UCSD-AML1 (cell line): ENCODE results near the gene AKR1C1.
"Not testable (repeated sequence)": the region's sequence is repeated elsewhere in the genome, so short reads cannot be mapped to it uniquely, and the experiment has no call there.

Source experiments
- DNase-seq: peaks from one replicate; lab custom pipeline; 2025; ENCODE audit not compliant: unreplicated experiment; lab: John Stamatoyannopoulos, UW

The AKR1C1 gene

DNA sequence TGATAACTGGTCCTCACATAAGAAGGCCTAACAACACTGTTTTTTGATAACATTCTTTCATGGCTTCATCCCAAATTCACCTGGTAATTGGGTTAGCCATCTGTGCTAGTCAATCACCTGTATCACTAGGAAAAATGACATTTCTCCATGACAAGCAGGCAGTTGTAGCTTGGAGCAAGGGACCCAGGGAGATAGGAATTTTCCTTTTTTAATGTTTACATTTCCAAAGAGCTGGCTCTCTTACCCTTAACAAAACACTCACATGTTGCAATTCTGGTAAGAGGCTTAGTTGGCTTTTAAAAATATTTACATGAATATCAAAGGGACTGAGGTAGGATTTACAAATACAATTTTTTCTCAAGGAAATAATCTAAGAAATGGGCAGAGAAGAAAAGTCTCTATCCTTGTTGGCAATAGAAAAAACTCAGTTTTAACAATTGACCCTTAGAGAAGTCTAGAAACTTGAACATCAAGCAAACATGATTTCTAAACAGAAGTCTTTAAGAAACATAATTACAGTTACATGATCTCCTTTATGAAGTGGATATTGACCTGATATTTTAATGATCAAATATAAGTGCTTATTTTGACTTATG, 16.1 kb upstream of the AKR1C1 start:
- DNase-seq: no peak

DNA sequence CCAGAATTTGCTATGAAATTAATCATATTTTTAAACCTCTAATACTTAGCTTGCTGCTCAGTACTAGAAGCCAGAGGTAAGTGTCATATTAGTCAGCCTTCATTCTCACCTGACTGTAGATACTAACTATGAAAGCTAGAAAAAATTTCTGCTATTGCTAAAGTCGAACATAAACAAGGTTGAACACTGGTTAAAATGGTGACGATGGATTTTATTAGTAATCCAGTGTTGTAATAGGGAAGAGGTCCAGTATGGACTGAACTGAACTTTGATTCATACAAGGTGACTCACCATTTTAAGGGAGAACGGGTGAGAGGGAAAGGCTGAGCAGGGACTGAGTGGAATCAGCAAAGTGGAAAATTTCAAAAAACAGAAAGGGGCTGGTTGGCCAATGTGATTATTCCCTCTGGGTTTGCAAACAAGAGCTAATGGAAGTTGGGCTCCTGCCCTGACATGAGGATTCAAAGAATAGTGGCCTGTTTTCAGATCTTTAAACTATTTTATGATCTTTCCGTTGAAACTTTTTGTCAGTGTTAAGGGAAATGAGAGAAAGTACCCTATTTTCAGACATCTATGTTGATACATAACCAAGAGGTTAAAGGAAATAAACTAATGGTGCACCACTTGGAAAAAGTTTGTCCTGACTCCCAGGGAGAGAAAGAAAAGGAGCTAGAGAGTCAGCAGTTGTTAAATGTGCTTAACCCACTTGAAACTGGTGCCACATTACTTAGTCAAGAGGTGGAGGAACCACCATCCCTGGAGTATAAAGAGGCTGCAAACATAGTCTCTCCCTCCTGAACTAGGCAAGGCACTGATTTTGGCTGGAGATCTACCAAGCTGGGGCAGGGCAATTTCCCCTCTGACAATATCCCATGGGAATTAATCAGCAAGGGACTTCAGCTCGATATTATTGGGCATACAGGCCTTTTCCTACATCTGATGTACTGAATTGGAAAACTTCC, 15.3 kb upstream of the AKR1C1 start:
- no peak for DNase-seq

DNA sequence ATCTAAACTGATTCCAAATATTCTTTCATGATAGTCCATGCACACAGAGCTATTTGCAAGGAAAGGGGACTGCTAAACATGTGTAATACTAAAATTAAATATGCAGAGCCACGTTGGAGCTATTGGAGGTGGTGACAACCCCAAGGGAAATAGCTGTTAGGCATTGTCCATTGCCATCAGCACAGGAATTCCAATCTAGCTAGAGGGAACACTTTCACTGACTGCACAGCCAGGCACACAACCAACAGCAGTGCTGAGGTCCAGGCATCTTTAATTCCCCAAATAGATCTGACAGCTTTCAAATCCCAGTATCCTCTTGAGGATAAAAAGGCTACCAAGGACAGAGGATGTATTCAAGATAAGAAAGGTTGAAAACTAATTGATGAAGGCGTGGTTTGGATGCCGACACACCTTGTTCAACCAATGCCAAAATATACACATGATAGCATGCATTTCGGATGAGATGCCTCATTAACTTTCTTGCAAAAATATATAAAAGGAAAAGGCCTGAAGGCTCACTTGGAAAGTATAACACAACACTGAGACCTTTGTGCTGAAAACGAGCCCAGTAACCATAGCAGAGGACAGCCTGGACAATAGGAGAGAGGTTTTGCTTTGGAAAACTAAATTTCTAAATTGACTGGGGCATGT, 11.6 kb upstream of the AKR1C1 start:
- DNase-seq: not testable (repeated sequence)

DNA sequence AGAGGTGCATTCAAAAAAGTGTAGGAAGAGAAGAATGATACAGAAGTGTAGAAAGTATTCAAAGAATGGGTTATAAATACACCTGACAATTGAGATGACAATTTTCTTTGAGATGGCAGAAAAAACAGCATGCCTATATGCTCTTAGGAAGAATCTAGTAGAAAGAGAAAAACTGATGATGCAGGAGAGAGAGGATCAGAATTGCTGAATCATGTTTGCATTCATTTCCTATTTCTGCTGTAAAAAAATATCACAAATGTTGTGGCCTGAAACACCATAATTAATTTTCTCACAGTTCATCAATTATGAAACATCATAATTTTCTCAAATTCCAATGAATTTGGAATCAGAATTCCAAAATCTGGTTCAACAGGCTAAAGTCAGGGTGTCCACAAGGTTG, 9.8 kb upstream of the AKR1C1 start:
- no peak for DNase-seq

DNA sequence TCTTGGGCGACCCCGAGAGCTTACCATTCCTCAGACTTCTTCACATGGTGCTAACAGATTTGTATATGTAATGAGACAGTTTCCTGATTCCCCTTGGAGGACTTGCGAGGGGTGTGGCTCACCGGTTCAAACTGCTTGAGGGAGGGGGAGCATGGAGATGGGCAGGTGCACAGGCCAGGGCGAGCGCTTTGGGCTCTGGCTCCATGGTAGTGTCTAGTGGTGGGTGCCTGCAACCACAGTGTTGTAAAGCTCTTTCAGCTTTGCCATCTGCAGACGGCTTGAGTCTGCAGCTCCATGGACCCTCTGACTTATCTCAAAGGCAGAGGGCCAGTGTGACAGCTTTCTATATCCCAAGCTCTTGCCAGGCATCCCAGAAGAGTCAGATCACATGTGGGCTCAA, 7.1 kb upstream of the AKR1C1 start:
- DNase-seq: not testable (repeated sequence)

DNA sequence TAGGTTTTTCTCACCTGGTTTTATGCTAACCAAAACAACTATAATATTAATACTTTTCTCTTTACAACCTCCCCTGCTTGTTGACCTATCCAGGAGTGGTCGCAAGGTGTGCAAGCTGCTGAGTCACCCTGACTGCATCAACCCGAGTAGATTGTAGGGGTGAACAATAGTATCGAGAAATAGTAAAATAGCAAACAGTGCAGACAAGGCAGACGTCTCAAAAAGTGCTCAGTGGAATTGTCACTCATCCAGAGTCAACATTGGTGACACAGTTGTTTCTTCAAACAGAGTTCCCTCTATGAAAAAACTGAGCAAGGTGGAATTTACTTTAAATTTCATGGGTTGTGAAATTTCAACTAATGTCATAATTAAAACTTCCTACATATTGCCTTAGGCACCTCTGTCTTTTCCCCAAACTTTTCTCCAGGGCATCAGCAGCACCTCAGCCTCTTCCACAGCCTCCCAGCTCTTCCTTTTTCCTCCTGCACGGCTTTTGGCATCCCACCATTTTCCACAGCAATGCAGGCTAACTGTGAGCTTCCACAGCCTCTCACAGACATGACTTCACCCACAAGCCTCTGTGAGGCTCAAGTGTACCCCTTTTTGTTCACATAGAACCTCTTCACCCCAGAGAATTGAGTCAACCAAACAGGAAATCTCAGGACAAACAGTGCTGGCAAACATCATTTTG, 6.1 kb upstream of the AKR1C1 start:
- DNase-seq: not testable (repeated sequence)

DNA sequence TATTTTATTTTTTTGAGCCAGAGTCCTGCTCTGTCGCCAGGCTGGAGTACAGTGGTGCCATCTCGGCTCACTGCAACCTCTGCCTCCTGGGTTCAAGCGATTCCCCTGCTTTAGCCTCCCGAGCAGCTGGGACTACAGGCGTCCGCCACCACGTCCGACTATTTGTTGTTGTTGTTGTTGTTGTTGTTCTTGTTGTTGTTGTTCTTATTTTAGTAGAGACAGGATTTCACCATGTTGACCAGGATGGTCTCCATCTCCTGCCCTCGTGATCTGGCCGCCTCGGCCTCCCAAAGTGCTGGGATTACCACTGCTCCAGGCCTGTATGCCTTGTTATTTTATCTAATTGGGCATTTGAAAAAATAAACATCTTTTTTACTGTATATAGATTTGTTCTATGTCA, 1.7 kb upstream of the AKR1C1 start:
- not testable (repeated sequence) for DNase-seq

DNA sequence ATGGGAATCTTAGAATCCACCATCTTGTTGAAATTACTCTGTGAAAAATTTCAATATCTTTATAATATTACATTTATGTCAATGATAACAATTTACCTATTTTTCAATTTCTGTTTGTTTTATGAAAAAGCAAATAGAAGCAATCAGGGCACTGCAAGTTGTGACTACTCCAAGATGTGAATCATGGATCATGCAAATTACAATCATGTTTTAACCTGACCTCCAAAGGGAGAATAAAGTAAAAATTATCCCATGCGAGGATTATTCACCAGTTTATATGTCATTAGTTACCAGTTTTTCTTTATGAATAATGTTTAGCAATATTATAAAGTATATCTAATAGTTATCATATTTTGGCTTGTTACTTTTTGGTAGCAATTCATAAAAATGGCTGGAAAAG, 907 bp upstream of the AKR1C1 start:
- not testable (repeated sequence) for DNase-seq

DNA sequence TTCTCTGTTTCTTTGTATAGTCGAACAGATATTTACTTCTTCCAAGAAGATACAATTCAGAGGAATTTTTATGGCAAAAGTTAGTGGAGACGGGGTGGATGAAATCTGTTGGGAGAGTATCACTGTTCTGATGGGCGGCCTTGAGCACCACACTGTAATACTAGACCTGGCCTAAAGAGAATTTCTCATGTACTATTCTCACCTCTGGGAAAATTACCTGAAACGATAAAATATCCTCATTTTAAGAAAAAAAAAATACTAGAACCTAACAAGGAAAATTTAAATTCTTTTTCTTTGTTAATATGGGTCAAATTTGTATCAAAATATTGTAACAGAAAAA, 570 bp downstream of the AKR1C1 start:
- not testable (repeated sequence) for DNase-seq

DNA sequence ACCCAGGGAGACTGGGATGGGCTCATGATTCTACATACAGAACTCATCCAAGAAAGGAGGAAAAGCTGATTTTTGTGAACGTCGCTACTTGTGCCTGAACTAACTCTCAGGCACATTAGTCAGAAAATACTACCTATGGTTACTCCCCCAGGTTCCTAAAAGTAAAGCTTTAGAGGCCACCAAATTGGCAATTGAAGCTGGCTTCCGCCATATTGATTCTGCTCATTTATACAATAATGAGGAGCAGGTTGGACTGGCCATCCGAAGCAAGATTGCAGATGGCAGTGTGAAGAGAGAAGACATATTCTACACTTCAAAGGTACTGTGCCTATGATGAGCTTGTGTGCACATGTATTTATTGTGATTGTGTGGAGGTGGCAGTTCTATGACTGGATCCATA, 2.5 kb downstream of the AKR1C1 start:
- not testable (repeated sequence) for DNase-seq

DNA sequence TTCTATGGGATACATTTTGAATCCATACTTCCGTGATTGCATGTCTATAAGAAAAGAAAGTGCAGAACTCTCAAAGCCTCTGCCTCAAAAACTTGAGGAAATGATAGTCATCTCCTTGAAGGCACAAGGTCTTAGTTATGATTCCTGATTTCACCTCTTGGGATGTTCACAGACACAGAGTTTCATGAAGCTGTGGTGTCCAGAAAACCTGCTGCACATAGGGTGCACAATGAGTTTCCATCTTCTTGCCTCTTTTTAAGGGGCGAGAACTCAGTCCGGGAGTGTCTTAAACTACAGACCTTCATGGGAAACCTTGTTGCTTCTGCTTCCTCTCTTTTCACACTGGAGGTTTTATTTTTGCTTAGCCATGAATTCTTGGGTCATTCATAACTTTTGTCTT, 4.0 kb downstream of the AKR1C1 start:
- DNase-seq: not testable (repeated sequence)

DNA sequence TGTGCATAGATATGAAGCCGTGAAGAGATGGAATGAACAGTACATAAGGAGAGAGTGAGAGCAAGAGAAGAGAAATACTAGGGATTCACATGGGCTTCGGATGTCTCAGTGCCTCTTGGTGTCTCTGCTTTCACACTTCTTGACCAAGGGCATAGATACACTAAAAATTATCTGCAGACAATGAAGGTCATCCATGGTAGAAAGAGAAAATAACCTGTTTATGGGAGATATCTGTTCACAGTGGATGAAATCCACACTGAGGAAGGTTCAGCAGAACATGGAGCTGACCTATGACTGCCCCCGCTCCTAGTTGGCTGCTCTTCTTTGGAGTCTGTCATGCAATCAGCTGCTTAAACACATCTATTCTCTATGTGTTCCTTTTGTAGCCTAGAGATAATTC, 6.1 kb downstream of the AKR1C1 start:
- DNase-seq: not testable (repeated sequence)

DNA sequence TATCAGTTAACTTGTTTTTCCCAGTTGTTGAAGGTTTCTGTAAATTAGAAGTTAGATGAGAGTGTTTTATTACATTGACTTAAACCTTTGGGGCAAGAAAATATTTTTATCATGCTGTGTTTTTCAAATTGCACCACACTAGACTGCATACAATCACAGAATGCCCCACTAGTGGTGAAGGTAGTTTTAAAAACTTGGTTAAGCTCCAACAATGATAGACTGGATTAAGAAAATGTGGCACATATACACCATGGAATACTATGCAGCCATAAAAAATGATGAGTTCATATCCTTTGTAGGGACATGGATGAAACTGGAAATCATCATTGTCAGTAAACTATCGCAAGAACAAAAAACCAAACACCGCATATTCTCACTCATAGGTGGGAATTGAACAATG, 7.1 kb downstream of the AKR1C1 start:
- DNase-seq: not testable (repeated sequence)

DNA sequence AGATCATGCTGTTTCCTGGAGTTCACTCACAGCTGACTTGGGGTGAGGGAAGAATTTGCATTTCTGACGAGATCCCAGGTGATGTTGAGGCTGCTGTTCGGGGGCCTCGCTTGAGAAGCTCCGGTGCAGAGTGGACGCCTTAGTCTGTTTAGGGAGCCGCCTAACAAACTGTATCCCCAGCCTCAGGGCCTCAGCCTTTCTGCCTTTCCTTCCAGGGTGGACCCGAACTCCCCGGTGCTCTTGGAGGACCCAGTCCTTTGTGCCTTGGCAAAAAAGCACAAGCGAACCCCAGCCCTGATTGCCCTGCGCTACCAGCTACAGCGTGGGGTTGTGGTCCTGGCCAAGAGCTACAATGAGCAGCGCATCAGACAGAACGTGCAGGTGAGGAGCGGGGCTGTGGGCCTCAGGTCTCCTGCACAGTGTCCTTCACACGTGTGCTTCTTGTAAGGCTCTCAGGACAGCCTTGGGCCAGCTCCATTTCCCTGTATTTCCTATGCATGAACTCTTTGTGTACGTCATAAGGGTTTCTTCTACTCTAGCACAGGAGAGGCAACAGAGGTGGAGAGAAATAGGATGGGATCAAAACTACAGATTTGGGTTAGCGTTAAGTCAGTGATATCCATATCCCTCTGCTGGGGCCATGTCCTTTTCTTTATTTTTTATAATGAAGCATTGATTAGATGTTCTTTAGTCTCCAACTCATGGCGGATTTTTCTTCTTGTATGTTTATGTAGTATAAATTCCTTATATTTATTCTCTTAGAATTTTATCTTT, 9.3 kb downstream of the AKR1C1 start:
- DNase-seq: not testable (repeated sequence)

DNA sequence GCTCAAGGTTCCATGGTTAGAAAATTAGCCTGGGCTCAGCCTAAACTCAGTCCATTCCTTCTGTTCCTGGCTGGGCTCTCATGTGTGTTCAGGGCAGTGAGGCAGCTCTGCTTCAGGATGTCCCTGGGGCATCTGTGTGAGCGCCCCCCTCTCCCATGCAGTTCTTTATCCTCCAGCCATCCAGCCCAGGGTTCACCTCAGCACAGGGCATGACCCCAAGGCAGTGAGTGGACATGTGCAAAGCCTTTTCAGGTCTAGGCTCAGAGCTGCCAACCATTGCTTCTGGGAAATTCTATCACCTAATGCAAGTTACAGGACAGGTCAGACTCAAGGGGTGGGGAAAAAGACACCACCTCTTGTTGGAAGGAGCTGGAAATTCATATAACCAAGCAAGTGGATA, 10.1 kb downstream of the AKR1C1 start:
- DNase-seq: not testable (repeated sequence)

DNA sequence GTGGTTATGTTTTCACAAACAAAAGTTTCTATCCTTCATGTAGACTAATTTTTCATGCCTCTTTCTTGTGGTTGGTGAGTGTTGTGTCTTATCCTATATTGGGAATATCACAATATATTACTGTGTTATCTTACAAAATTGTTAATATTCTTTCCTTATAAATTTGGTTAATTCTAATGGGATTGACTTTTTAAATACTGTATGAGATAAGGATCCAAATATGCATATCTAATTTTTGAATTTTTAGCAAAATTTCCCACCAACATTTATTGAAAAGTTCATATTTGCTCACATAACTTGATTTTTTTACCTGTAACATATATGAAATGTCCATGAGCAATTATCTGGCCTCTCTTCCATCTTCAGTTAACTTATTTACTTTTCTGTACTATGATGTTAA, 11.2 kb downstream of the AKR1C1 start:
- DNase-seq: not testable (repeated sequence)

DNA sequence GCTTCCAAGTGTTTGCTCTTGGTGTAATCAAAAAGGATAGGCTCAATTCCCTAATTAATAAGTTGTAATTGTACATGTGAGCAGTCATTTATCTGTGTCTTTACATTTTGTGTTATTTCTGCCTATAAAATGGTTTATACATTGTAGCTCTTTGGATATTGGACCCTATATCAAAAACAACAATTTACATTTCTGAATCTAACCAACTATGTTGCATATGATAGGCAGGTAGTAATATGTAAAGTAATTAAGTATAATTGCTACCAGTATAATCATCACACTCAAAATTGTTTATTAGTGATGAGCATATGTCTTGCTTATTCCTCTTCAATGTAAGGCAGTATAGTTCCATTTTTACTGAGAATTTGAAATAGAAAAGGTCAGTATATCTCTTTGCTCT, 13.8 kb downstream of the AKR1C1 start:
- no peak for DNase-seq

DNA sequence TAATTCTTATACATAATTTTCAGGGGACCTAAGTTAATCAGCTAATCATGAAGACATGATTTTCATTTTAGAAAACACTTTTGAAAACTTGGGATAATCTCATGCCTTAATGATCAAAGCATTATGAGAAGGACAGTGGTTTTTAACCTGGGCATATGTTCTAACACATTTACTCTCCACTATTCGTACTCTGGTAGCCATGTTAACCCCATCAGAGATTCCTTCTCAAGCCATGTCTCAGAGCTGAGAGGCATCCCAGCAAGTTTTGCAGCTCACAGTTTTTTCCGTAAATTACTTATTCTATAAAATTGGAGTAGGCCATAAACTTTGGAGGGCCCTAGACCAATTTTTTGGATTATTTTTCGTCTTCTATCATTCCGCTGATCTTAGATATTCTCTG, 15.7 kb downstream of the AKR1C1 start:
- DNase-seq: no peak

DNA sequence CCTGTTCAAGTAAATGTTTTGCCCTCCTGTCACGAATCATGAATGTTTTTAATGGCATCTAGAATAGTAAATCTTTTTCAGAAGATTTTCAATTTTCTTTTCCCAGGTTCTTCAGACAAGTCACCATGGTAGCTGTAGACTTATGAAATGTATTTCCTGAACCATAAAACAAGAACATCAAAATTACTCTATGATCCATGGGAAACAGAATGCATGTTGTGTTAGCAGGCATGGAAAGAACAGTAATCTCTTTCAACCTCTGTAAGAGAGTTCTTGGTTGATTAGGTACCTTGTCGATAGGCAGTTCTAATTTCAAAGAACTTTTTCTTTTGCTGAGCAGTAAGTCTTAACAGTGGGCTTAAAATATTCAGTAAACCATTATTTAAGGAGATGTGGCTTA, 17.6 kb downstream of the AKR1C1 start:
- no peak for DNase-seq

DNA sequence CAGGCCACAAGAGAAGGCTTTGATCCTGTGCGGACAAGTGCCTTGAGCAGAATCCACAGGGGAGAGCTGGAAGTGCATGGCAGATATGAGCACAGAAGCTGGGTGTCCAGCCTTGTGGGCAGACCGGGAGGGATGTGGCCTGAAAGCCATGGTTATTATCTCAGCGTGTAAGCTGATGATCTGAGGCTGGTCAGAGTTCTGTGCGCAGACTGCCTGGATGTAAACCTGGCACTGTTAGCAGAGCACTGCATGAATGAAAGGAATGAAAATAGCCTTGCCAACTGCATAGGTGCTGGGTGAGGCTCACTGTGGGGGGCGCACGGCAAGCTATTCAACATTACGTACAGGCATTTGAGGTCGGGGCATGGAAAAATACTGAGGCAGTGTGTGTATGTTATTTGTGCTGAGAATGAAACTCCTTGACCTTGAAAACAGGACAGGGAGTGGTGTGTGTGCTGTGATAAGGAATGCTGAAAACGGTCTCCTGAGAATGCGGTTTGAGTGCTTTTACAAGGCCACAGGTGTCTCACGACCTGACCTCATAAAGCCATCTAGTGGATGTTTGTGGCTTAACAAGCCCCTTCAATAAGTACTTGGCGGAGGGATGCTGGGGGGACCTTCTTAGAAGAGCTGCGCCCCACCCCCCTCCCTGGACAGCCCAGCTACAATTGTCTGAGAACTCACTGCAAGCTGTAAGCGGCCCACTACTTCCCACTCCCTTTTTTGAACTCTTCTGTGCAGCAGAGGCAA, 18.7 kb downstream of the AKR1C1 start:
- DNase-seq: no peak
